ENCODE results near the gene SFMBT1. TPM values are rescaled to one million over a fixed set of nuclear protein-coding genes. Genes with fewer than 3 reads are reported as not detected.

The SFMBT1 gene
- total and polyA plus RNA-seq, 9 of the 15 experiments (the other 6 are each of a cell fraction or from before 2014, with no cell fraction given) = 0.76 to 6.6 (median 3.6) TPM

- Histone ChIP-seq H3K4me1 (replicated peaks in 1 of 2; ENCODE audit: control insufficient read depth in 2 of 2, insufficient read depth in 2 of 2, low read length in 2 of 2) (peaks cover 6 to 20% of the 10 kb centered on the region in 2 experiments; a peak in 4 of 5 replicates), H2AFZ (ENCODE audit: low read depth, low read length) (no peak overlapping the region), H3K9me1 (ENCODE audit: control insufficient read depth, insufficient read depth, low read length) (no peaks in the 10 kb centered on the region), H3K9ac (ENCODE audit: insufficient read depth in 1 of 2, low read depth in 2 of 2, low read length in 2 of 2) (no peak overlapping the region), H3K79me2 (ENCODE audit: control insufficient read depth, insufficient read depth, low read length) (no peaks in the 10 kb centered on the region), H4K20me1 (replicated peaks; ENCODE audit: control insufficient read depth, insufficient read depth, low read length) (no peaks in the 10 kb centered on the region), H3K27ac (ENCODE audit: extremely low read depth, low read depth, low read length) (no peak overlapping the region), H3K9me3 (replicated peaks; ENCODE audit: control insufficient read depth, insufficient read depth, low read depth, low read length) (no peaks in the 10 kb centered on the region), H3K36me3 (ENCODE audit: control insufficient read depth, insufficient read depth, low read length) (peaks cover 6% of the 10 kb centered on the region; the same call in 1 of the 3 replicates), H3K27me3 (ENCODE audit: control insufficient read depth in 2 of 2, insufficient read depth in 2 of 2, low read length in 2 of 2) (no peaks in the 10 kb centered on the region), H3K4me3 (no peak overlapping the region), H3K4me2 (ENCODE audit: insufficient read depth, low read length) (no peak overlapping the region)
- FAIRE-seq = no peak
- intact Hi-C loops (cut with micrococcal nuclease) (no loop called here), in situ Hi-C loops (cut with MboI) (no loop called here)
- ChIA-PET POLR2A (interaction anchor here (0.7 kb wide), 1 partner anchor 419 kb away, joined by 4 read pairs; no protein-coding TSS in a partner anchor), CTCF (ENCODE audit: low intra/inter-chr PET ratio) (no interaction called here)
- ATAC-seq = no peak
- BruUV-seq (replicated peaks) = no TSS peak
- 83% methylated on average over 6 of the region's 6 CpGs for WGBS (ENCODE audit: insufficient coverage, low coverage, missing lambda C conversion rate)
- DNase-seq (ENCODE audit: extremely low read depth in 1 of 4, low spot score in 3 of 4) = no peak
- TF ChIP-seq GABPA (tag; conservative IDR thresholded peaks at IDR 0.05; ENCODE audit: low read depth) (no peak), TSHZ1 (CRISPR knock-in tag; IDR thresholded peaks at IDR 0.05) (no peak), XRCC4 (IDR thresholded peaks at IDR 0.05; ENCODE audit: extremely low read depth, insufficient read depth, insufficient read length) (no peak), SMARCE1 (IDR thresholded peaks at IDR 0.05) (no peak), GATA2 (CRISPR knock-in tag; IDR thresholded peaks at IDR 0.05) (no peak), ELF4 (CRISPR knock-in tag; IDR thresholded peaks at IDR 0.05) (no peak), TOE1 (IDR thresholded peaks at IDR 0.05; ENCODE audit: borderline replicate concordance) (no peak), TOE1 (CRISPR knock-in tag; IDR thresholded peaks at IDR 0.05; ENCODE audit: borderline replicate concordance, low read depth) (no peak), ZNF717 (CRISPR knock-in tag; IDR thresholded peaks at IDR 0.05) (no peak), ZC3H4 (CRISPR knock-in tag; IDR thresholded peaks at IDR 0.05; ENCODE audit: borderline replicate concordance) (no peak), ZNF445 (CRISPR knock-in tag; IDR thresholded peaks at IDR 0.05; ENCODE audit: low read depth) (no peak), SRSF1 (IDR thresholded peaks at IDR 0.05; ENCODE audit: low read depth, low read length) (no peak), BRF1 (IDR thresholded peaks at IDR 0.05; ENCODE audit: borderline replicate concordance, extremely low read depth, insufficient read length) (no peak), TAF1 (IDR thresholded peaks at IDR 0.05; ENCODE audit: control insufficient read depth, extremely low read depth, insufficient read depth, low read length, severe bottlenecking) (no peak), HDAC8 (tag; IDR thresholded peaks at IDR 0.05) (no peak)
- TF ChIP-seq, protein P1, sequence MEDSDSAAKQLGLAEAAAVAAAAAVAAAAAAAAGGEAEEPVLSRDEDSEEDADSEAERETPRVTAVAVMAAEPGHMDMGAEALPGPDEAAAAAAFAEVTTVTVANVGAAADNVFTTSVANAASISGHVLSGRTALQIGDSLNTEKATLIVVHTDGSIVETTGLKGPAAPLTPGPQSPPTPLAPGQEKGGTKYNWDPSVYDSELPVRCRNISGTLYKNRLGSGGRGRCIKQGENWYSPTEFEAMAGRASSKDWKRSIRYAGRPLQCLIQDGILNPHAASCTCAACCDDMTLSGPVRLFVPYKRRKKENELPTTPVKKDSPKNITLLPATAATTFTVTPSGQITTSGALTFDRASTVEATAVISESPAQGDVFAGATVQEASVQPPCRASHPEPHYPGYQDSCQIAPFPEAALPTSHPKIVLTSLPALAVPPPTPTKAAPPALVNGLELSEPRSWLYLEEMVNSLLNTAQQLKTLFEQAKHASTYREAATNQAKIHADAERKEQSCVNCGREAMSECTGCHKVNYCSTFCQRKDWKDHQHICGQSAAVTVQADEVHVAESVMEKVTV (CRISPR knock-in tag; IDR thresholded peaks at IDR 0.05) = no peak
- TF ChIP-seq, protein P2, sequence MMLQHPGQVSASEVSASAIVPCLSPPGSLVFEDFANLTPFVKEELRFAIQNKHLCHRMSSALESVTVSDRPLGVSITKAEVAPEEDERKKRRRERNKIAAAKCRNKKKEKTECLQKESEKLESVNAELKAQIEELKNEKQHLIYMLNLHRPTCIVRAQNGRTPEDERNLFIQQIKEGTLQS (IDR thresholded peaks at IDR 0.05) = no peak
- TF ChIP-seq, protein P2 (CRISPR knock-in tag; conservative IDR thresholded peaks at IDR 0.05) = no peak
Observed at GRCh38 chr3:52910823-52911222, 135.1 kb downstream of the SFMBT1 start.

Measured in K562 (cell line).